Brain pericyte (primary cell): ENCODE results near the gene SPACA5B.
"Not testable (repeated sequence)": the region's sequence is repeated elsewhere in the genome, so short reads cannot be mapped to it uniquely, and the experiment has no call there.

Source experiments
- DNase-seq: peaks from one replicate; pipeline ENCODE4 v3.0.0-alpha.2; 2012; ENCODE audit warnings: low read depth, low spot score

The SPACA5B gene

GRCh38 chrX:48130326-48130725 lies at the start of gene SPACA5B:
Gene SPACA5B (plus strand): TSS chrX:48130626. CDS start chrX:48130688, 62 bp downstream.
- not testable (repeated sequence) for DNase-seq

DNA sequence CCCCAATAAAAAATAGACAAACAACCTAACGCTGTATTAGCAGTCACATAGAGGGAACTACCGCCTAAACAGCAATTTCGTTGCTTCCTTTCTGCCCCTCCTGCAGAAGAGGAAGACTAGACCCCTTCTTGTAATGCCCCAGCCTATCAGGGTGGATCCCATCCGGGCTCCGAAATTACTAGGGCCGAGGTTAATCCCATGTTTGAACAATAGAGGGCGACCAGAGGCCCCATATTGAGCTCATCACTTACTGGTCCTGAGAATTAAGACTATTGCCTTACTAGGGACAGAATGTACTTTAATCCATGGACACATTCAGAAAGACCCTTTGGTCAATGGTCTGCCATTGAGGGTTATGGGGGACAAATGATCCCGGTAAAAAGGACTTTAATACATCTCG lies 47.2 kb upstream of the SPACA5B start:
- no peak for DNase-seq

DNA sequence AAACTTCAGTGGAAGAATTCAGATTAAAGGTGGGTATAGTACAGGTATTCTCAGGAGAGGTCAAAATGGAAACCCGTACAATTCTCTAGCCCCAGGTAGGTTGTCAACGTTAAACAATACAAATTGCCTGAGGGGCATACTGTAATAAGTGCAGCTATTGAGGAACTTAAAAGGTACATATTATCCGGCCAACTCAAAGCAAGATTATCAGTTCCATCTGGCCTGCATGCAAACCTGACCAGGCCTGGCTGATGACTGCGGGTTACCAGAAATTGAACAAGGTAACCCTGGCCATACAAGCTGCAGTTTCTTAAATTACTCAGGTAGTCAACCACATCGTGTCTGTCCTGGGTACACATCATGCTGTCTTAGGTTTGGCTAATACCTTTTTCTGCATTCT lies 46.7 kb upstream of the SPACA5B start:
- no peak for DNase-seq

DNA sequence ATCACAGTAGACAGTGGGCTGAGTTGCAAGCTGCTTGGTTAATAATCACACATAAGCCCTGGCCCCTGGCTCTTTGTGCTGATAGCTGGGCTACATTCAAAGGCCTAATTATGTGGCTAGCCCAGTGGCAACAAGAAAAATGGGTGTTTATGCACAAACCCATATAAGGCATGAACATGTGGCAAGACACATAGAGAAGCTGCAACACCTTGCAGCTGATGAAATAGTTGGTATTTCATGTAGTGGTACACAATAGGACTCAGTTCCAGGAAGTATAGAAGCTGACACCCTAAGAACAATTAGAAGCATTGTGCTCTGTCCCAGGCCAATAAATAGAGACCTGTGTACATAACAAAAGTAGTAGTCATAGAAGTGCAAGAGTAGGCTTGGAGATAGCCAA lies 44.3 kb upstream of the SPACA5B start:
- no peak for DNase-seq

- no peak for DNase-seq
Observed at GRCh38 chrX:48090123-48090522, 40.3 kb upstream of the SPACA5B start.

DNA sequence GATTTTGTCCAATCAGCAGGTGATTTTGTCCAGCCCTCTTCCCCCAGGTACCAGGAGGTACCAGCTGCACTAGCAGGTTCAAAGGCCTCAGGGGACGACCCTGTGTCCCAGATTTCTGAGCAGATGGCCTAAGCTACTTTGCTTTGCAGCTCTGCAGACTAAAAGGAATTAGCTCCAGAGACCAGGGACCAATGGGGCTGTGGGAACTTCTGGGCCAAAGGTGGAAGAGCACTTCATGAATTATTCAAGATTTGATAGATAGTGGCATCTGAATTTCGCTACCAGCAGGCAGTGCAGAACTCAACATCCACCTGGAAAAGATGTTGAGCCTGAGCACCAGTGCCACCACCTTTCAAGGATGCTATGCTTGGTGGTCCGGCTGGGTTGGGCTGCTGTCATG lies 37.9 kb upstream of the SPACA5B start:
- not testable (repeated sequence) for DNase-seq

GRCh38 chrX:48101443-48101842 lies 29.0 kb upstream of the SPACA5B start:
- DNase-seq = no peak

DNA sequence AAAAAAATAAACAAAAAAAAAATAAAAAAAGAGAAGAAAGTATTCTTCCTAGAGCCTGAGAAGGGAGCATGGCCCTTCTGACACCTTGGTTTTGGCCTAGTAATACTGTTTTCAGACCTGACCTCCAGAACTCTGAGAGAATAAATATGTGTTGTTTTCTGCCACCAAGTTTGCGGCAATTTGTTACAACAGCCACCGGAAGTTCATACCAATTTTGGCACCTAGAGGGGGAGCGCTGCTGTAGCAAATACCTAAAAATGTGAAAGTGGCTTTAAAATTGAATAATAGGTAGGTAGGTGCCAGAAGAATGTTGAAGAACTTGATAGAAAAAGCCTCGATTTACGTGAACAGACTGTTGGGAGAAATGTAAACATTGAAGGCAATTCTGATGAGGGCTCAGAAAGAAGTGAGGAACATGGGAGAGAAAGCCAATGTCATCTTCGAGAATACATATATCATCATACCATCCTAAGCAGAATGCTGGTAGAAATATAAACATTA lies 27.5 kb upstream of the SPACA5B start:
- DNase-seq = no peak

DNA sequence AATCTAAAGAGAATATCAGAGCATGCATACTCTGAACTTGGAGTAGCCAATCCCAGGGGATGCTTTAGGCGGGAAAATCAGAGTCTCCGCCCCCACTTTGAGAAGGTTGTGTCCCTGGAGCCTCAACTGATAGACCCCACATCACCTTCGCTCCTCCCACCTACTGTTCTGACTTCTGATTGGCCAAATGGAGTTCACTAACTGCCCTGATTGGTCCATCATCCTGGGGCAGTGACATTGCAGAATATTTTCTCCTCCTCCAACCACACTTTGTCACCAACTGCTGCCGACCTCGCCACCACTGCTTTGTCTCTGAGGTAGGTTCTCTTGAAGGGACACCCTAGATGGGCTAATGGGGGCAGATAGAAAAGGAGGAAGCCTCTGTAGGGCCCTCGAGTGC lies 22.7 kb upstream of the SPACA5B start:
- no peak for DNase-seq

- not testable (repeated sequence) for DNase-seq
Observed at GRCh38 chrX:48125286-48125685, 5.1 kb upstream of the SPACA5B start.

DNA sequence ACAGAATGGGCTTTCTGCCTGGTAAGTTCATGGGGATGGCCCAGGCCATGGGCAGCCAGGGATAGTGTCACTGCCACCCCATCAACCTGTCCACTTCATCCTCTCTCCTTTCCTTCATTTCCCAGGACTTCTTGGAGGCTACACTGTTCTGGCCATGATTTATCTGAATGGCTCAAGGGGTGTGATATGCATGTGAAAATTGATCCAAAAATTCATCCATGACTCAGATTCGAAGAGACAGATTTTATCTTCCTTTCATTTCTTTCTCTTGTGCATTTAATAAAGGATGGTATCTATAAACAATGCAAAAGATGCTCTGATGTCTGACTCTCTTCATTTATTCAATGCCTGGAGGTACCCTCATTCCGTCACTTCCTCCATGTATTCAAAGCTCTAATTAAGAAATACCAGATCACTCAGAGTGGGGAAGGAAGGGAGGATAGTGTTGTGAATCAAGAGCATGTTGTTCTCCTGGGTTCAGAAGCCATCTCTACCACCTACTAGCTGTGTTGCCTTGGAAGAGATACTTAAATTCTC lies 1.9 kb downstream of the SPACA5B start:
- not testable (repeated sequence) for DNase-seq

DNA sequence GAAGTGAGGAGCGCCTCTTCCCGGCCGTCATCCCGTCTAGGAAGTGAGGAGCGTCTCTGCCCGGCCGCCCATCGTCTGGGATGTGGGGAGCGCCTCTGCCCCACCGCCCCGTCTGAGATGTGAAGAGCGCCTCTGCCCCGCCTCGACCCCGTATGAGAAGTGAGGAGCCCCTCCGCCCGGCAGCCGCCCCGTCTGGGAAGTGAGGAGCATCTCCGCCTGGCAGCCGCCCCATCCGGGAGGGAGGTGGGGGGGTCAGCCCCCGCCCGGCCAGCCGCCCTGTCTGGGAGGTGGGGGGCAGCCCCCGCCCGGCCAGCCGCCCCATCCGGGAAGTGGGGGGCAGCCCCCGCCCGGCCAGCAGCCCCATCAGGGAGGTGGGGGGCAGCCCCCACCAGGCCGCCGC lies 8.7 kb downstream of the SPACA5B start:
- not testable (repeated sequence) for DNase-seq

GRCh38 chrX:48141810-48142508 lies 11.5 kb downstream of the SPACA5B start:
- DNase-seq = not testable (repeated sequence)

DNA sequence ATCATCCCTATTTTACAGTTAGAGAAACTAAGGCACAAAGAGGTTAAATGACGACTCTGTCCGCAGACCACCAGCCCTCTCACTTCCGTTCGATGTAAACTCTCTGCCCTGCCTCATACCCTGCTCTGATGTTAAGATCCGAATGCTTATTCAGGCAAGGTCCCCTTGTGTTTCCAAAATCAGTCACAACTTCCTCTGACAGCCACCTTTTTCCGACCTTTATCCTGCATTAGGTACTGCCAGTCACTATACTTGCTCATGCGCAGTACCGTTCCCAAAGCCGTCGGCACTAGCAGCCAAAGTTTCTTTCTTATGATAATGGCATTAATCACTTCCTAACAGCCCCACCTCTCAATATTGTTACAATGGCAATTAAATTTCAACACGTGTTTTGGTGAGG lies 12.3 kb downstream of the SPACA5B start:
- DNase-seq = not testable (repeated sequence)

DNA sequence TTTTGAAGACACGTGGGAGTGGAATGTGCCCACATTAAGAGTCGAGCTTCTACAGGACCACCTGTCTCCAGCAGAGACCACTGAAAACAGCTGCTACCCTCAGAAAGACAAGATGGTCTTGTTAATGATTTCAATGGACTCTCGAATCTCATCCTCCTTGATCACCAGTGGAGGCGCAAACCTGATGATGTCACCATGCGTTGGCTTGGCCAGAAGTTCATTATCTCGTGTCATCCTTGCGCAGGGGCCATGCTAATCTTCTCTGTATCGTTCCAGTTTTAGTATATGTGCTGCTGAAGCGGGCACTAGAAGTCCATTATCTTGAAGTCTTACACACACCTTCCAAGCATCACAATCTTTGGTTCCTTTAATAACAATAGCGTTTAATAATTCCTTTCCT lies 23.3 kb downstream of the SPACA5B start:
- no peak for DNase-seq

DNA sequence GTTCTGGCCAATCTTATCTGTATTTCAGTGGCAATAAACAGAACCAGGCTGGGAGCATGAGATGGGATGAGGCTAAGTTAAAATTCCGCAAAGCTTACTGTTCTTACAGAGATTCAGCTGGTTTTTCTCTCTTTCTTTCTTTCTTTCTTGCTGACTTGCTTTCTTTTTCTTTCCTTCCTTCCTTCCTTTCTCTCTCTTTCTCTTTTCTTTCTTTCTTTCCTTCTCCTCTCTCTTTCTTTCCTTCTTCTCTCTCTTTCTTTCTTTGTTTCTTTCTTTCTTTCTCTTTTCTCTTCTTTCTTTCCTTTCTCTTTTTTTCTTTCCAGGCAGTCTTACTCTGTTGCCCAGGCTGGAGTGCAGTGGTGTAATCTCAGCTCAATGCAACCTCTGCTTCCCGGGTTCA lies 24.4 kb downstream of the SPACA5B start:
- no peak for DNase-seq

DNA sequence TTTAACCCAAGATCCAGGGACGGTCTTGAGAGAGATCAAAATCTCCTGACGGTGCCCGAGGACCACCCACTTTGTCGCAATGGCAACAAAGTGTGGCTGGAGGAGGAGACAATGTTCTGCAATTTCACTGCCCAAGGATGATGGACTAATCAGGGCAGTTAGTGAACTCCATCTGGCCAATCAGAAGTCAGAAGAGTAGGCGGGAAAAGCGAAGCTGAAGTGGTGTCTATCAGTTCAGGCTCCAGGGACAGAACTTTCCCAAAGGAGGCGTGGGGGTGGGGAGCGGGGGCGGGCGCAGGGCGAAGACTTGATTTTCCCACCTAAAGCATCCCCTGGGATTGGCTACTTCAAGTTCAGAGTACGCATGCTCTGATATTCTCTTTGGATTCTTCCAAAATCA lies 25.6 kb downstream of the SPACA5B start:
- no peak for DNase-seq

DNA sequence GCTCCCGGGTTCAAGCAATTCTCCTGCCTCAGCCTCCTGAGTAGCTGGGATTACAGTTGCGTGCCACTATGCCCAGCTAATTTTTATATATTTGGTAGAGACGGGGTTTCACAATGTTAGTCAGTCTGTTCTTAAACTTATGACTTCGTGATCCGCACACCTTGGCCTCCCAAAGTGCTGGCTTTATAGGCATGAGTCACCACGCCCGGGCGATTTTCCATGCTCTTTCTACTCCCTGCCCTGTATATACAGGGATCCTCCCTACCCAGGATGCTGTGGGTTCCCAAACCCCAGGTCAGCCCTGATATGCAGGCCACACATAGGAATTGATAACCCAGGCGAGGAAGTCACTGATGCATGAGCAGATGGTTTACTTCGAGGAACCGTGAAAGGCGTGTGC lies 34.8 kb downstream of the SPACA5B start:
- DNase-seq = no peak

DNA sequence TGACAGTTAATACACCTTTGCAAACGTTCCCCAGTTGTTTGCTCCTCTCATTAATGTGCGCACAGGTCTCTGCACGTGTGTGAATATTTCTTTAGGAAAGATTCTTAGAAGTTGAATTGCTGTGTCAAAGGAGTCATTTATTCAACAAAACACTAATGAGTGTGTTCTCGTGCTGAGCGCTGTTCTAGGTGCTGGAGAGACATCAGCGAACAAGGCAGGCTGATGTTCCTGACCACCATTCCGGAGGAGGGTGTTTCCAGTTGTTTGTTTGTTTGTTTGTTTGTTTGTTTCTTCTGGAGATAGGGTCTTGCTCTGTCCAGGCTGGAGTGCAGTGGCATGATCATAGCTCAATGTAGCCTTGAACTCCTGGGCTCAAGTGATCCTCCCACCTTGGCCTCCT lies 35.9 kb downstream of the SPACA5B start:
- DNase-seq = not testable (repeated sequence)

DNA sequence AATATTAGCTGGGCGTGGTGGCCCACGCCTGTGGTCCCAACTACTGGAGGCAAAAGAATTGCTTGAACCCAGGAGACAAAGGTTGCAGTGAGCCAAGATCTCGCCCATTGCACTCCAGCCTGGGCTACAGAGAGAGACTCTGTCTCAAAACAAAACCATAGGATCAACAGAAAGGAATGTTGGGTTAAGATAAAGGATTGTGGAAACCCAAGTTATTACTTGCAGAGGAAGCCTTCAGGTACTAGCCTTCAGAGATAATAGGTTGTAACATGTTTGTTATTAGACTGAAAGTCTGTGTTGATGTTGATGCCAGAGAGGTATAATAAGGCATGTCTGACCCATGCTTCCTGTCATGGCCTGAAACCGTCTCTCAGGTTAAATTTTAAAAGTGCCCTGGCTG lies 49.3 kb downstream of the SPACA5B start:
- DNase-seq = no peak

DNA sequence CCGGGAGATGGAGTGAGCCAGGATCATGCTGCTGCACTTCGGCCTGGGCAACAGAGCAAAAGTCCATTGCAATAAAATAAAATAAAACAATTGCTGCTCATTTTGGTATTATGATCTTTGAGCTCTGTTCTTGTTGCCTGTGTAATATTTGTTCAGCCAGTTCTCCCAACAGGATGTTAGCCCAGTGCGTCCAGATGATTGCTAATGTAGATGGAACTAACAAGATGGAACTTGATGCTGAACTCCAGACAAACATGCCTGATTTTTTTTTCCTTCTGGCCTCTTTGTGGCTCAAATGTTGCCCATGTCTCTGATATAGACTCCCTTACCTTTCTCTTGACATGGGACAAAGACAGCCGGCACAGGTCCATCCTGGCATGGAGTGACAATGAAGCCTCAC lies 50.4 kb downstream of the SPACA5B start:
- DNase-seq = no peak

DNA sequence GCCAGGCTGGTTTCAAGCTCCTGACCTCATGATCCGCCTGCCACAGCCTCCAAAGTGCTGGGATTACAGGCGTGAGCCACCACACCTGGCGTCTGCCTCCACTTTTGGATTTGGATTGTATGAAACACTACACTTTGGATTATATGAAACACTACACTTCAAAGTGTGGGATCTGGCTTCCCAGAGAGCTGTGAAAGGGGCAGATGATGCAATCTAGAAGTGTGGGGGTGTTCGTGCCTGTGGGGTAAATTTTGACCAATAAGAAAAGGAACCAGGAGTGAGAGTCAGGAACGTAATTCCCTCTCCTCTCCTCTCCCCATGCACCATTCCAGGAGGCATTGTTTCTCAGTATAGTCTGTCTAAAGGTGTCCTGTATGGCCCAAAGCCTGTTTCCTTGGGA lies 51.5 kb downstream of the SPACA5B start:
- not testable (repeated sequence) for DNase-seq
